ENCODE data around the gene CDK5.

CDK5 gene

GRCh38 chr7:151086802-151087244 is 29.1 kb upstream of the CDK5 start:
- DNase-seq, result no peak

- peak; percentile 58 for DNase-seq
Measured at GRCh38 chr7:151085691-151086620, 28.3 kb upstream of the CDK5 start, which contains the start of gene AGAP3. TSS of gene AGAP3 (plus strand) at chr7:151086475. CDS start at chr7:151086742, 267 bp downstream.

- DNase-seq, result no peak
Measured at GRCh38 chr7:151085329-151085690, 27.6 kb upstream of the CDK5 start.

GRCh38 chr7:151083824-151084160 is 26.1 kb upstream of the CDK5 start:
- DNase-seq, result no peak

- DNase-seq, result peak; percentile 88
Measured at GRCh38 chr7:151083071-151083823, 25.6 kb upstream of the CDK5 start, which contains the start of gene TMUB1. TSS of gene TMUB1 (minus strand) at chr7:151083493. CDS start at chr7:151082563, 930 bp downstream.

- no peak for DNase-seq
Measured at GRCh38 chr7:151082141-151083070, 24.7 kb upstream of the CDK5 start.

GRCh38 chr7:151081170-151082101 is 23.7 kb upstream of the CDK5 start:
- DNase-seq, result no peak

GRCh38 chr7:151080522-151081169 is 22.9 kb upstream of the CDK5 start, which contains the start of gene FASTK:
TSS of gene FASTK (minus strand) at chr7:151080809. CDS start at chr7:151080766, 43 bp downstream.
- DNase-seq, result peak; percentile 89

GRCh38 chr7:151080067-151080521 is 22.4 kb upstream of the CDK5 start:
- DNase-seq, result no peak

GRCh38 chr7:151079199-151079910 is 21.7 kb upstream of the CDK5 start:
- no peak for DNase-seq

GRCh38 chr7:151078233-151079040 is 20.7 kb upstream of the CDK5 start:
- no peak for DNase-seq

GRCh38 chr7:151077705-151078232 is 20.1 kb upstream of the CDK5 start:
- DNase-seq, result no peak

- no peak for DNase-seq
Measured at GRCh38 chr7:151076863-151077704, 19.4 kb upstream of the CDK5 start.

GRCh38 chr7:151075978-151076426 is 18.3 kb upstream of the CDK5 start:
- DNase-seq, result no peak

- DNase-seq, result no peak
Measured at GRCh38 chr7:151075662-151075971, 17.9 kb upstream of the CDK5 start.

GRCh38 chr7:151074817-151075661 is 17.3 kb upstream of the CDK5 start:
- no peak for DNase-seq

GRCh38 chr7:151073990-151074389 is 16.3 kb upstream of the CDK5 start:
- no peak for DNase-seq

All from central memory CD4-positive, alpha-beta T cell (primary cell).